Tibial nerve (tissue), 4 donors: ENCODE results near the gene LRRC4B. TPM values are rescaled to one million over a fixed set of nuclear protein-coding genes. Genes with fewer than 3 reads are reported as not detected.

ENCODE experiments used
- DNase-seq, 2 donors: peaks; one replicate each; pipeline ENCODE4 v3.0.0-alpha.2; 2019; ENCODE audit warnings: low spot score in 2 of 2
- H3K27ac ChIP-seq, 4 donors: fragments of 200-600 bp; sonication (generic) in 3 of 4; one replicate each; pipeline ENCODE4 v1.5.1; 2017 to 2019; ENCODE audit warnings: mild to moderate bottlenecking in 1 of 4
- H3K27me3 ChIP-seq, 2 donors: fragments of 200-600 bp; sonication (generic) in 1 of 2; one replicate each; pipeline versions ENCODE4 v1.5.1 to v1.6.0; 2017 to 2019
- H3K36me3 ChIP-seq, 3 donors: fragments of 200-600 bp; sonication (generic); one replicate each; pipeline ENCODE4 v1.5.1; 2018 to 2019
- H3K4me1 ChIP-seq, 4 donors: fragments of 200-600 bp; sonication (generic) in 3 of 4; one replicate each; pipeline ENCODE4 v1.5.1; 2017 to 2019
- H3K4me3 ChIP-seq, 4 donors: fragments of 200-600 bp; sonication (generic) in 3 of 4; one replicate each; pipeline ENCODE4 v1.5.1; 2017 to 2019; ENCODE audit warnings: mild to moderate bottlenecking in 1 of 4, moderate library complexity in 1 of 4
- H3K9me3 ChIP-seq, 4 donors: fragments of 200-600 bp; sonication (generic) in 3 of 4; one replicate each; pipeline ENCODE4 v1.5.1; 2017 to 2019
- CTCF ChIP-seq, 5 experiments: fragments of 200-600 bp in 3 of 5; fragments of 450-650 bp in 2 of 5; sonication (generic) in 3 of 5; IDR thresholded peaks; one replicate each; pipeline ENCODE4 v1.5.1; 2016 to 2019; ENCODE audit warnings: antibody characterized with exemption in 5 of 5, mild to moderate bottlenecking in 3 of 5, moderate library complexity in 2 of 5
- EP300 ChIP-seq, 2 donors: sonication (generic); formaldehyde crosslinking; IDR thresholded peaks; one replicate each; pipeline ENCODE4 v1.6.1; 2017; ENCODE audit warnings: antibody characterized with exemption in 2 of 2, mild to moderate bottlenecking in 1 of 2
- POLR2A ChIP-seq, 2 donors: fragments of 450-650 bp; IDR thresholded peaks; one replicate each; pipeline ENCODE4 v1.6.1; 2017; ENCODE audit warnings: antibody characterized with exemption in 2 of 2, mild to moderate bottlenecking in 2 of 2, moderate library complexity in 2 of 2
- WGBS, 2 donors: methylation state at CpG; one replicate each; pipeline ENCODE4 v1.1.5; 2018; 5-methylcytosine and 5-hydroxymethylcytosine counted together
- total RNA-seq, 4 donors: library from RNA; depleted of rRNA; stranded (reverse); fragments of >200 nt; gene quantifications; one replicate each; pipeline ENCODE4 v1.1.0, GENCODE V29; 2016

Gene LRRC4B
- total RNA-seq, 4 donors from 2014 or later = 1.0 to 3.7 (median 2.8) TPM

DNA sequence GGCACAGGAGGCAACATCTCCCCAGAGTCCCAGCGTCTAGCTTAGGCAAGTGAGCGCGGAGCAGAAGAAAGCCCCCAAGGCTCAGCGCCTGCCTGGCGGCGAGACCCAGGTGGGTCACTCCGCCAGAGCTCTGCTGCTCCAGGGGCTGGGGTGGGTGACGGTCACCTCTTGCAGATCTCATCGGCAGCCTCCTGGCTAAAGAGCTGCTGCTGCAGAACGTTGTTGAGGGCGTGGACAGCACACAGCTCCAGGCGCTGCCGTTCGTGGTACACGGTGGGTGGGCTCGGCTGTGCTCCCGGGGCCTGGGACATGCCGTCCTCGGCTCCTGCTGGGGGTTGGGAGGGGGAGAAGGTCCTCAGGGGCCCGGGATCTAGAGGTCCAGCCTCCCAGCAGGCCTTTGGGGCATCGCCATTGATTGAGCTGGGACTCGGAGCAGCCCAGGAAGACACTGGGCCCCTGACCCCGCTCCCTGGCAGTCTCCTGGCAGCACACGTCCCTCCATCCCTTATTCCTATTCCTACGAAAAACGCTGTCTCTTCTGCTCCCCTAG is 58.0 kb downstream of the LRRC4B start:
- 40 to 49% methylated on average over 15 to 19 of the region's 26 CpGs for WGBS, 2 donors
- Histone ChIP-seq H3K27me3 (no peaks in the 10 kb centered on the region), H3K27ac (peak overlapping the region; percentile 49 to 92 (median 88)), H3K4me3 (peak overlapping the region; percentile 60 to 92 (median 75)), H3K4me1 (peaks cover 0 to 34% (median 10%) of the 10 kb centered on the region in 4 donors), H3K36me3 (peaks cover 0 to 21% (median 0%) of the 10 kb centered on the region in 3 donors), H3K9me3 (no peaks in the 10 kb centered on the region)
- TF ChIP-seq EP300 (IDR thresholded peaks at IDR 0.05) (no peak), POLR2A (IDR thresholded peaks at IDR 0.05) (no peak), CTCF (IDR thresholded peaks at IDR 0.05) (no peak)
- DNase-seq = no peak

DNA sequence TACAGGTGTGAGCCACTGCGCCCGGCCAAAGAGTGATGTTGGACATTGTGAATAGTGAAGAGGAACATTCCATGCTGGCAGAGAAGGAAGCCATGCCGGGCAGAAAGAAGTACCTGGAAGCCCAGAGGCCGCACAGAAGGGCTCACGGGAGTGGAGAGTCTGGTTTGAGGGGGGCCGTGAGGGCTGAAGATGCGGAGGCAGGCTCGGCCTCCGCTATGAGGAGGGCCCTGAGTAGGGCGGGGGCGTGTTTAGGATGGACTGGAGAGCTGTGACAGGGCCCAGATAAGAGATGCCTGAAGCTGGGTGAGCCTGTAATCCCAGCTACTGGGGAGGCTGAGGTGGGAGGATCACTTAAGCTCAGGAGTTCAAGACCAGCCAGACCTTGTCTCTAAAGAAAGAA is 58.9 kb downstream of the LRRC4B start:
- DNase-seq = no peak
- WGBS, 2 donors = 81 to 82% methylated on average over 11 of the region's 11 CpGs

GRCh38 chr19:50508843-50509190 is 59.4 kb downstream of the LRRC4B start:
- TF ChIP-seq EP300 (IDR thresholded peaks at IDR 0.05) (no peak), CTCF (IDR thresholded peaks at IDR 0.05) (no peak), POLR2A (IDR thresholded peaks at IDR 0.05) (no peak)
- Histone ChIP-seq H3K4me1 (peaks cover 0 to 34% (median 10%) of the 10 kb centered on the region in 4 donors), H3K4me3 (no peak overlapping the region), H3K27me3 (no peaks in the 10 kb centered on the region), H3K27ac (no peak overlapping the region), H3K36me3 (peaks cover 0 to 23% (median 0%) of the 10 kb centered on the region in 3 donors), H3K9me3 (no peaks in the 10 kb centered on the region)
- WGBS, 2 donors = 73 to 84% methylated on average over 3 of the region's 3 CpGs
- DNase-seq = no peak

More for the DNA sequence above, 58.9 kb downstream of the LRRC4B start:
- H3K27ac ChIP-seq = no peak overlapping the region
- H3K4me3 ChIP-seq = no peak overlapping the region
- peaks cover 0 to 23% (median 0%) of the 10 kb centered on the region in 3 donors for H3K36me3 ChIP-seq
- H3K9me3 ChIP-seq = no peaks in the 10 kb centered on the region
- H3K27me3 ChIP-seq = no peaks in the 10 kb centered on the region
- H3K4me1 ChIP-seq = peaks cover 0 to 34% (median 10%) of the 10 kb centered on the region in 4 donors
- TF ChIP-seq POLR2A (IDR thresholded peaks at IDR 0.05) = no peak
- no peak for TF ChIP-seq EP300 (IDR thresholded peaks at IDR 0.05)
- no peak for TF ChIP-seq CTCF (IDR thresholded peaks at IDR 0.05)

GRCh38 chr19:50507376-50507775 is 60.9 kb downstream of the LRRC4B start:
- Histone ChIP-seq H3K27me3 (no peaks in the 10 kb centered on the region), H3K4me1 (peaks cover 0 to 26% (median 10%) of the 10 kb centered on the region in 4 donors), H3K9me3 (no peaks in the 10 kb centered on the region), H3K36me3 (peaks cover 0 to 23% (median 0%) of the 10 kb centered on the region in 3 donors), H3K27ac (no peak overlapping the region), H3K4me3 (no peak overlapping the region)
- no peak for DNase-seq
- 84 to 85% methylated on average over 6 to 8 of the region's 8 CpGs for WGBS, 2 donors
- TF ChIP-seq POLR2A (IDR thresholded peaks at IDR 0.05) (no peak), CTCF (IDR thresholded peaks at IDR 0.05) (no peak), EP300 (IDR thresholded peaks at IDR 0.05) (no peak)

- Histone ChIP-seq H3K36me3 (peaks cover 0 to 23% (median 0%) of the 10 kb centered on the region in 3 donors), H3K4me1 (peaks cover 0 to 22% (median 10%) of the 10 kb centered on the region in 4 donors), H3K9me3 (no peaks in the 10 kb centered on the region), H3K27me3 (no peaks in the 10 kb centered on the region), H3K4me3 (no peak overlapping the region), H3K27ac (no peak overlapping the region)
- WGBS, 2 donors = 88% methylated on average over 9 to 10 of the region's 10 CpGs
- TF ChIP-seq EP300 (IDR thresholded peaks at IDR 0.05) (no peak), POLR2A (IDR thresholded peaks at IDR 0.05) (no peak), CTCF (IDR thresholded peaks at IDR 0.05) (no peak)
- no peak for DNase-seq
Measured at GRCh38 chr19:50506700-50507099, 61.5 kb downstream of the LRRC4B start.
